H1 (cell line): ENCODE data around the gene LPGAT1. TPM values are rescaled to one million over a fixed set of nuclear protein-coding genes. Genes with fewer than 3 reads are reported as not detected.

Source experiments
- CTCF ChIA-PET: fragments of 300-600 bp; sonication (Branson Sonifier 250); formaldehyde crosslinking; loops from one replicate; lab custom pipeline; 2021; ENCODE audit not compliant: partially characterized antibody; lab: Charles Lee
- POLR2A ChIA-PET: fragments of 300-600 bp; sonication (Branson Sonifier 250); formaldehyde crosslinking; loops from one replicate; lab custom pipeline; 2021; ENCODE audit warnings: inconsistent platforms; ENCODE audit not compliant: partially characterized antibody; lab: Charles Lee
- DNase-seq, 2 experiments: peaks; one replicate each; pipeline versions ENCODE4 v3.0.0 to v3.0.0-alpha.2; 2010 to 2022; ENCODE audit warnings: low spot score in 2 of 2, low read depth in 1 of 2, mixed read lengths in 1 of 2
- FAIRE-seq: peaks from 2 replicates; lab custom pipeline; 2011; peaks lifted over from hg19 to GRCh38; lab: Jason Lieb, UNC
- H2AFZ ChIP-seq: 2 replicates; pipeline ENCODE4 v1.8.1; 2012; ENCODE audit warnings: low read length, inconsistent platforms
- H2AK5ac ChIP-seq: 2 replicates; pipeline ENCODE4 v1.6.1; 2013; ENCODE audit warnings: low read depth, low read length
- H2BK120ac ChIP-seq: replicated peaks from 2 replicates; pipeline ENCODE3; 2013; ENCODE audit warnings: low read depth, low read length, inconsistent platforms
- H2BK12ac ChIP-seq: 2 replicates; pipeline ENCODE4 v1.6.1; 2013; ENCODE audit warnings: low read depth, low read length
- H2BK15ac ChIP-seq: 2 replicates; pipeline ENCODE4 v1.6.1; 2013; ENCODE audit warnings: low read length
- H2BK20ac ChIP-seq: 2 replicates; pipeline ENCODE4 v1.6.1; 2013; ENCODE audit warnings: low read length
- H2BK5ac ChIP-seq: 2 replicates; pipeline ENCODE4 v1.6.1; 2013; ENCODE audit warnings: low read depth, low read length
- H3K14ac ChIP-seq: 2 replicates; pipeline ENCODE4 v1.6.1; 2013; ENCODE audit warnings: inconsistent platforms; ENCODE audit not compliant: insufficient read length
- H3K18ac ChIP-seq: 2 replicates; pipeline ENCODE4 v1.6.1; 2013; ENCODE audit warnings: low read length; ENCODE audit errors: extremely low read depth
- H3K23ac ChIP-seq: 2 replicates; pipeline ENCODE4 v1.6.1; 2013; ENCODE audit warnings: inconsistent platforms; ENCODE audit not compliant: insufficient read length
- H3K23me2 ChIP-seq: 2 replicates; pipeline ENCODE4 v1.6.1; 2013; ENCODE audit warnings: low read depth, low read length
- H3K27ac ChIP-seq: 2 replicates; pipeline ENCODE4 v1.6.1; 2011; ENCODE audit warnings: low read depth, low read length, inconsistent platforms
- H3K27me3 ChIP-seq, 4 experiments: replicated peaks in 1 of 4; 1 replicate in 1 of 4; 2 replicates in 3 of 4; pipeline versions ENCODE4 v1.6.1 to v1.8.1; 2011 to 2013; ENCODE audit warnings: low read length in 3 of 4, mild to moderate bottlenecking in 3 of 4, inconsistent platforms in 2 of 4, mixed read lengths in 2 of 4, moderate library complexity in 1 of 4; ENCODE audit not compliant: control insufficient read depth in 3 of 4, insufficient read depth in 3 of 4; ENCODE audit errors: extremely low read depth in 1 of 4
- H3K36me3 ChIP-seq, 4 experiments: 2 replicates each; pipeline versions ENCODE4 v1.6.1 to v1.8.1; 2011 to 2013; ENCODE audit warnings: mild to moderate bottlenecking in 4 of 4, low read length in 3 of 4, moderate library complexity in 2 of 4, control low read depth in 1 of 4, inconsistent platforms in 1 of 4; ENCODE audit not compliant: insufficient read depth in 4 of 4, control insufficient read depth in 2 of 4
- H3K4ac ChIP-seq: replicated peaks from 2 replicates; pipeline ENCODE3; 2013; ENCODE audit warnings: low read length, low read depth, mixed read lengths, inconsistent platforms; ENCODE audit not compliant: insufficient read length
- H3K4me1 ChIP-seq, 4 experiments: replicated peaks in 1 of 4; 1 replicate in 1 of 4; 2 replicates in 3 of 4; pipeline versions ENCODE4 v1.6.1 to v1.8.1; 2011 to 2013; ENCODE audit warnings: low read length in 3 of 4, inconsistent platforms in 2 of 4, mixed read lengths in 1 of 4; ENCODE audit not compliant: insufficient read depth in 4 of 4, control insufficient read depth in 3 of 4
- H3K4me2 ChIP-seq, 2 experiments: 2 replicates each; pipeline versions ENCODE4 v1.6.1 to v1.8.1; 2011 to 2013; ENCODE audit warnings: low read depth in 2 of 2, low read length in 2 of 2, control low read depth in 1 of 2, inconsistent platforms in 1 of 2, mild to moderate bottlenecking in 1 of 2; ENCODE audit not compliant: insufficient read depth in 1 of 2
- H3K4me3 ChIP-seq, 4 experiments: fragments of 200-600, 300-600 bp in 1 of 4; sonication (generic), shearing (Covaris generic), sonication (Bioruptor Twin) in 1 of 4; 2 replicates each; pipeline versions ENCODE4 v1.5.1 to v1.8.1; 2011 to 2016; ENCODE audit warnings: low read length in 4 of 4, low read depth in 3 of 4, control low read depth in 2 of 4, inconsistent platforms in 2 of 4, mild to moderate bottlenecking in 2 of 4, mixed read lengths in 1 of 4, moderate library complexity in 1 of 4; ENCODE audit not compliant: insufficient read depth in 2 of 4; ENCODE audit errors: extremely low read depth in 1 of 4
- H3K56ac ChIP-seq: replicated peaks from 2 replicates; pipeline ENCODE3; 2013; ENCODE audit warnings: low read depth, mild to moderate bottlenecking, mixed read lengths, low read length, inconsistent platforms; ENCODE audit not compliant: insufficient read length
- H3K79me1 ChIP-seq: 2 replicates; pipeline ENCODE4 v1.6.1; 2013; ENCODE audit warnings: low read depth, low read length, control low read depth
- H3K79me2 ChIP-seq, 2 experiments: 2 replicates each; pipeline versions ENCODE4 v1.6.1 to v1.8.1; 2012 to 2013; ENCODE audit warnings: low read length in 2 of 2, mild to moderate bottlenecking in 2 of 2, inconsistent platforms in 1 of 2; ENCODE audit not compliant: insufficient read depth in 2 of 2, control insufficient read depth in 1 of 2
- H3K9ac ChIP-seq, 4 experiments: replicated peaks in 1 of 4; 1 replicate in 1 of 4; 2 replicates in 3 of 4; pipeline versions ENCODE4 v1.6.1 to v1.8.1; 2011 to 2013; ENCODE audit warnings: low read depth in 3 of 4, low read length in 3 of 4, control low read depth in 2 of 4, mild to moderate bottlenecking in 2 of 4, moderate library complexity in 2 of 4, inconsistent platforms in 1 of 4; ENCODE audit errors: extremely low read depth in 1 of 4
- H3K9me3 ChIP-seq, 2 experiments: 2 replicates each; pipeline versions ENCODE4 v1.6.1 to v1.8.1; 2012 to 2013; ENCODE audit warnings: mild to moderate bottlenecking in 2 of 2, moderate library complexity in 2 of 2, control low read depth in 1 of 2, inconsistent platforms in 1 of 2, low read depth in 1 of 2, low read length in 1 of 2, mixed read lengths in 1 of 2; ENCODE audit not compliant: insufficient read depth in 2 of 2
- H4K20me1 ChIP-seq, 2 experiments: replicated peaks in 1 of 2; 2 replicates each; pipeline versions ENCODE3 to v1.8.1; 2011 to 2013; ENCODE audit warnings: inconsistent platforms in 2 of 2, low read length in 2 of 2, mild to moderate bottlenecking in 1 of 2; ENCODE audit not compliant: insufficient read depth in 2 of 2, control insufficient read depth in 1 of 2
- H4K5ac ChIP-seq: 2 replicates; pipeline ENCODE4 v1.6.1; 2013; ENCODE audit warnings: low read length, low read depth, mixed read lengths, inconsistent platforms; ENCODE audit not compliant: insufficient read length
- H4K8ac ChIP-seq: 2 replicates; pipeline ENCODE4 v1.8.0; 2013; ENCODE audit warnings: mild to moderate bottlenecking, moderate library complexity, low read length, inconsistent platforms; ENCODE audit not compliant: insufficient read depth; ENCODE audit errors: extremely low read depth
- H4K91ac ChIP-seq: replicated peaks from 2 replicates; pipeline ENCODE3; 2013; ENCODE audit warnings: low read length, mixed read lengths, inconsistent platforms; ENCODE audit not compliant: insufficient read length
- BRCA1 ChIP-seq: IDR thresholded peaks from 2 replicates; pipeline ENCODE4 v1.6.1; 2012; ENCODE audit warnings: low read depth, low read length, improper control_type of control experiment
- CHD1 ChIP-seq: IDR thresholded peaks from 2 replicates; pipeline ENCODE4 v1.6.1; 2012; ENCODE audit warnings: low read depth, low read length, improper control_type of control experiment
- CHD2 ChIP-seq: IDR thresholded peaks from 2 replicates; pipeline ENCODE4 v1.6.1; 2012; ENCODE audit warnings: low read length, improper control_type of control experiment
- CTBP2 ChIP-seq: IDR thresholded peaks from 2 replicates; pipeline ENCODE4 v1.7.0; 2011; ENCODE audit warnings: borderline replicate concordance, mild to moderate bottlenecking, moderate library complexity, mixed read lengths, low read length; ENCODE audit not compliant: insufficient read depth, insufficient read length
- GTF2F1 ChIP-seq: IDR thresholded peaks from 2 replicates; pipeline ENCODE4 v1.6.1; 2012; ENCODE audit warnings: low read depth, low read length, improper control_type of control experiment, borderline replicate concordance
- HDAC6 ChIP-seq: IDR thresholded peaks from one replicate; pipeline ENCODE4 v1.7.1; 2012; ENCODE audit warnings: low read depth, mild to moderate bottlenecking, inconsistent platforms, low read length, moderate library complexity
- POLR2AphosphoS5 ChIP-seq: IDR thresholded peaks from 2 replicates; pipeline ENCODE4 v1.6.1; 2011; ENCODE audit warnings: low read depth, low read length
- POU5F1 ChIP-seq: IDR thresholded peaks from 2 replicates; pipeline ENCODE4 v1.6.1; 2011; ENCODE audit warnings: low read depth, mild to moderate bottlenecking, low read length, moderate library complexity
- RXRA ChIP-seq: IDR thresholded peaks from 2 replicates; pipeline ENCODE4 v1.6.1; 2011; ENCODE audit warnings: low read depth, mild to moderate bottlenecking, low read length, moderate library complexity; ENCODE audit not compliant: insufficient read depth
- SAP30 ChIP-seq: fragments of 300-600 bp; sonication (generic); IDR thresholded peaks from 2 replicates; pipeline ENCODE4 v1.7.1; 2012; ENCODE audit warnings: low read length, moderate library complexity, mild to moderate bottlenecking, inconsistent platforms; ENCODE audit not compliant: insufficient read depth, insufficient replicate concordance
- SP2 ChIP-seq: IDR thresholded peaks from 2 replicates; pipeline ENCODE4 v1.6.1; 2012; ENCODE audit warnings: mild to moderate bottlenecking, low read length, inconsistent platforms
- TAF7 ChIP-seq: optimal IDR thresholded peaks from 2 replicates; pipeline ENCODE3; 2011; ENCODE audit warnings: low read depth, mild to moderate bottlenecking, inconsistent platforms, low read length, moderate library complexity, borderline replicate concordance
- YY1 ChIP-seq: IDR thresholded peaks from 2 replicates; pipeline ENCODE4 v1.6.1; 2011; ENCODE audit warnings: low read depth, mild to moderate bottlenecking, low read length
- WGBS, 2 experiments: shearing (Covaris generic) in 1 of 2; methylation state at CpG; one replicate each; pipeline versions ENCODE4 v1.1.6 to v1.1.7; 2013 to 2015; ENCODE audit warnings: low lambda C conversion rate in 2 of 2, mixed read lengths in 2 of 2, inconsistent platforms in 1 of 2, low coverage in 1 of 2, missing lambda C conversion rate in 1 of 2; ENCODE audit not compliant: insufficient replicate concordance in 2 of 2, insufficient coverage in 1 of 2, insufficient read length in 1 of 2; ENCODE audit errors: extremely low coverage in 1 of 2, missing lambda C conversion rate in 1 of 2; 5-methylcytosine and 5-hydroxymethylcytosine counted together
- polyA plus RNA-seq, 7 experiments: library from polyadenylated mRNA; depleted of rRNA in 3 of 7; stranded (reverse) in 5 of 7; unstranded in 2 of 7; fragments of >200 nt in 5 of 7; fragments of 200-250 nt in 2 of 7; gene quantifications; 1 replicate in 5 of 7; 2 replicates in 1 of 7; 4 replicates in 1 of 7; pipeline versions ENCODE4 v1.2.1 to v1.2.3, GENCODE V29; 2011 to 2013; ENCODE audit warnings: missing spikeins in 2 of 7, mixed read lengths in 2 of 7
- total RNA-seq: library from RNA; stranded (reverse); fragmentation: NEBNext Ultra II Directional; extraction: Animal tissue kit (Norgen Biotek cat#: 25700); gene quantifications from 2 replicates; pipeline ENCODE4 v1.2.1, GENCODE V29; 2021
- TF ChIP-seq, protein P1 (sequence below): IDR thresholded peaks from 2 replicates; pipeline ENCODE4 v1.6.1; 2012; ENCODE audit warnings: inconsistent platforms

The LPGAT1 gene
- total and polyA plus RNA-seq, 2 of the 8 experiments (the other 6 are each of a cell fraction or from before 2014, with no cell fraction given) = 2.3 to 13.5 TPM

DNA sequence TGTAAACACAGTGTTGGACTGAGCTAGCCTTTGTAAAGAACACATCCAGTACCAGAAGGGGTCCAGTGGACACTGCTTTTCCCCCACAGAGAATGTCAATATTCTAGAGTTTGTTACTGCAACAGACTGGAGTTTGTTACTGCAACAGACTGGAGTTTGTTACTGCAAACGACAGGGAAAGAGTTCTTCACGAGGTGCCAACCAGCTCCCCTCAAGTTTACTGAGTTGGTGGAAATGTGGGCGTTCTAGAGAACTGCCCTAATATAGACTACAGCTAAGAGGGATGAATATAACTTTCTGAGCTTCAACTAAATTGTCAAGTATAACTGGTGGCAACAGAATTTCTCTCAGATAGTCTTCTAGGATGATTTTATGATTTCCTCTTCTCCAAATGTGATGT is 81.3 kb downstream of the LPGAT1 start:
- Histone ChIP-seq H2BK15ac (no peak overlapping the region), H3K27me3 (no peaks in the 10 kb centered on the region), H3K18ac (no peak overlapping the region), H4K8ac (no peak overlapping the region), H2BK12ac (no peak overlapping the region), H3K4ac (no peak overlapping the region), H3K4me3 (no peak overlapping the region), H2BK120ac (no peak overlapping the region), H3K23ac (no peak overlapping the region), H4K5ac (no peak overlapping the region), H3K27ac (no peak overlapping the region), H3K79me1 (no peaks in the 10 kb centered on the region), H2AFZ (no peak overlapping the region), H3K14ac (no peak overlapping the region), H3K36me3 (no peaks in the 10 kb centered on the region), H3K4me1 (0 out of 7 replicates have a peak, but pooled peaks cover 0 to 3% (median 0%) of the 10 kb centered on the region in 4 experiments), H2BK5ac (no peak overlapping the region), H3K9me3 (no peaks in the 10 kb centered on the region), H4K91ac (no peak overlapping the region), H3K4me2 (no peak overlapping the region), H2BK20ac (no peak overlapping the region), H3K23me2 (no peaks in the 10 kb centered on the region), H3K79me2 (no peaks in the 10 kb centered on the region), H4K20me1 (no peaks in the 10 kb centered on the region), H2AK5ac (no peak overlapping the region), H3K9ac (no peak overlapping the region), H3K56ac (no peak overlapping the region)
- no peak for FAIRE-seq
- 96% methylated on average over 3 of the region's 3 CpGs; no CpG with 5 or more reads in 1 of the 2 experiments for WGBS, 2 experiments
- DNase-seq = no peak
- ChIA-PET POLR2A (interaction anchor here (1.1 kb wide), 1 partner anchor 8 kb away, joined by 3 read pairs; no protein-coding TSS in a partner anchor), CTCF (interaction anchor here (0.5 to 0.9 kb wide), 2 partner anchors 286 to 1855 kb away, joined by 3 read pairs; partner anchors contain the start of genes DTL and INTS7)
- TF ChIP-seq YY1 (no peak), POU5F1 (no peak), SP2 (no peak), CTBP2 (no peak), CHD2 (no peak), CHD1 (no peak), TAF7 (no peak), GTF2F1 (no peak), HDAC6 (no peak), RXRA (no peak), BRCA1 (no peak), POLR2AphosphoS5 (no peak), SAP30 (no peak)
- TF ChIP-seq, protein P1, sequence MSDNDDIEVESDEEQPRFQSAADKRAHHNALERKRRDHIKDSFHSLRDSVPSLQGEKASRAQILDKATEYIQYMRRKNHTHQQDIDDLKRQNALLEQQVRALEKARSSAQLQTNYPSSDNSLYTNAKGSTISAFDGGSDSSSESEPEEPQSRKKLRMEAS = no peak
